Measurements from ENCODE around the gene SDHA. TPM values are rescaled to one million over a fixed set of nuclear protein-coding genes. Genes with fewer than 3 reads are reported as not detected.

Gene SDHA
- total RNA-seq, 1 donor from 2014 or later, result 84.7 TPM

- H3K36me3 ChIP-seq, result peaks cover 0 to 18% of the 10 kb centered on the region in 2 donors
- DNase-seq (ENCODE audit: extremely low spot score in 2 of 2), result no peak
- H3K9me3 ChIP-seq, result no peaks in the 10 kb centered on the region
- H3K4me3 ChIP-seq, result no peak overlapping the region
- H3K27me3 ChIP-seq, result no peaks in the 10 kb centered on the region
- peaks cover 8% of the 10 kb centered on the region for H3K4me1 ChIP-seq
- TF ChIP-seq POLR2AphosphoS5 (IDR thresholded peaks at IDR 0.05; ENCODE audit: insufficient read depth in 1 of 2, low read depth in 1 of 2) (no peak), POLR2A (IDR thresholded peaks at IDR 0.05) (no peak), CTCF (IDR thresholded peaks at IDR 0.05) (no peak)
- intact Hi-C loops (cut with DNase I), result no loop called here
- H3K27ac ChIP-seq, result no peak overlapping the region
Measured at GRCh38 chr5:203246-203930, 14.7 kb upstream of the SDHA start.

DNA sequence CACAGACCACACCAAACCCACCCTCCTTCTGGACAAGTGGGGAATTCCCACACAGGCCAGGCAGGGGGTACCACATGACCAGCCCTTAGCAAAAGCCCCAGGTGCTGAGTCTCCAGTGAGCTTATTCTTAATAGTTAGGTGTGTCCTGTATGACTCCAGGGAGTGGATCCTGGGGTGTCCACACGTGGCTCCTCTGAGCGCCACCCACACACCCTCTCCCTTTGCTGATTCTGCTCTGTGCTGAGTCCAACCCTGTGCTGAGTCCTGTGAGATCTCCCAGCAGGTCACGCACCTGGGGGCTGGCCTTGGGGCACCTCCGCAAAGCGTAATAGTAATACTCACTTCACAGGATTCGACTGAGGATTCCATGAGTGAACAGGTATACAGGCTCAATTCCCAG, 14.1 kb upstream of the SDHA start:
- H3K9me3 ChIP-seq, result no peaks in the 10 kb centered on the region
- no peak overlapping the region for H3K4me3 ChIP-seq
- H3K27me3 ChIP-seq, result no peaks in the 10 kb centered on the region
- TF ChIP-seq POLR2AphosphoS5 (IDR thresholded peaks at IDR 0.05; ENCODE audit: insufficient read depth in 1 of 2, low read depth in 1 of 2) (no peak), CTCF (IDR thresholded peaks at IDR 0.05) (no peak), POLR2A (IDR thresholded peaks at IDR 0.05) (no peak)
- intact Hi-C loops (cut with DNase I), result no loop called here
- peaks cover 0 to 18% of the 10 kb centered on the region in 2 donors for H3K36me3 ChIP-seq
- peaks cover 8% of the 10 kb centered on the region for H3K4me1 ChIP-seq
- H3K27ac ChIP-seq, result no peak overlapping the region
- DNase-seq (ENCODE audit: extremely low spot score in 2 of 2), result no peak

DNA sequence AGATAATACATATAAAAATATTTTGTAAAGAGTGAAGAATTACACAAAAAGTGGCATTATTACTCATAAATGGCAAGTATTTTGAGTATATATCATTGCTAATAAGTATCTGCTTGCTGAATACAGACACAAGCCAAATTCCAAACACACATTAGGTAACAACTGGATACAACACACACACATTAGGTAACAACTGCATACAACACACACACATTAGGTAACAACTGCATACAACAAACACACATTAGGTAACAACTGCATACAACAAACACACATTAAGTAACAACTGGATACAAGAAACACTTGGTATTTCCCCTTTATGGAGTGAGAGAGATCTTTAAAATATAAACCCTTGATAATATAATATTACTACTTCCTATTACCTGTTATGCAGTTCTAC, 13.7 kb upstream of the SDHA start:
- no peak for DNase-seq (ENCODE audit: extremely low spot score in 2 of 2)
- no peak overlapping the region for H3K27ac ChIP-seq
- no peaks in the 10 kb centered on the region for H3K9me3 ChIP-seq
- intact Hi-C loops (cut with DNase I), result no loop called here
- no peak for TF ChIP-seq POLR2A (IDR thresholded peaks at IDR 0.05)
- no peak for TF ChIP-seq CTCF (IDR thresholded peaks at IDR 0.05)
- no peak for TF ChIP-seq POLR2AphosphoS5 (IDR thresholded peaks at IDR 0.05; ENCODE audit: insufficient read depth in 1 of 2, low read depth in 1 of 2)
- H3K4me1 ChIP-seq, result peaks cover 8% of the 10 kb centered on the region
- peaks cover 0 to 18% of the 10 kb centered on the region in 2 donors for H3K36me3 ChIP-seq
- H3K4me3 ChIP-seq, result no peak overlapping the region
- no peaks in the 10 kb centered on the region for H3K27me3 ChIP-seq

- no peak overlapping the region for H3K4me3 ChIP-seq
- intact Hi-C loops (cut with DNase I), result no loop called here
- peaks cover 8% of the 10 kb centered on the region for H3K4me1 ChIP-seq
- peaks cover 0 to 18% of the 10 kb centered on the region in 2 donors for H3K36me3 ChIP-seq
- no peaks in the 10 kb centered on the region for H3K9me3 ChIP-seq
- TF ChIP-seq POLR2AphosphoS5 (IDR thresholded peaks at IDR 0.05; ENCODE audit: insufficient read depth in 1 of 2, low read depth in 1 of 2) (no peak), POLR2A (IDR thresholded peaks at IDR 0.05) (no peak), CTCF (IDR thresholded peaks at IDR 0.05) (no peak)
- H3K27ac ChIP-seq, result no peak overlapping the region
- no peaks in the 10 kb centered on the region for H3K27me3 ChIP-seq
- DNase-seq (ENCODE audit: extremely low spot score in 2 of 2), result no peak
Measured at GRCh38 chr5:204966-205670, 13.0 kb upstream of the SDHA start.

DNA sequence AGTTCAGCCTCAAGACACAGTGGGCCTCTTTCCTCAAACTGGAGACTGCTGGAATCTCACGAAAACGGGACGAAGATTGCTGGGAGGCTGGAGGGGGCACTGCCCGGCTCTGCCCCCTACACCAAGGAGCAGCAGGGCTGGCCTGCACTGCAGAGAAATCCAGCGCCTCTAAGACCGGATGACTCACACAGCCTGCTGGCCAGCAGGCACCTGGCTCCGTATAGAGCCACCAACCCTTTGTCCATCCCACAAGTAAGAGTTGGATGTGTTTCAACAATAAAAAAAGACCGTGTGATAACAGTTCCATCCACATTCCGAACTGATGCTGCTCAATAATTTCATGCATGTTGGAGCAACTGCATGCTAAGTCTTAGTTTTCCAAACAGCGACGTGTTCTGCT, 11.7 kb upstream of the SDHA start:
- Histone ChIP-seq H3K9me3 (no peaks in the 10 kb centered on the region), H3K27ac (no peak overlapping the region), H3K27me3 (no peaks in the 10 kb centered on the region), H3K4me3 (no peak overlapping the region), H3K4me1 (peaks cover 8% of the 10 kb centered on the region), H3K36me3 (peaks cover 0 to 18% of the 10 kb centered on the region in 2 donors)
- intact Hi-C loops (cut with DNase I), result no loop called here
- DNase-seq (ENCODE audit: extremely low spot score in 2 of 2), result no peak
- TF ChIP-seq POLR2A (IDR thresholded peaks at IDR 0.05) (no peak), CTCF (IDR thresholded peaks at IDR 0.05) (no peak), POLR2AphosphoS5 (IDR thresholded peaks at IDR 0.05; ENCODE audit: insufficient read depth in 1 of 2, low read depth in 1 of 2) (no peak)
